ENCODE measurements around the gene DDX24.

DDX24 gene

GRCh38 chr14:94080621-94081385 is at the start of gene DDX24, which contains the start of gene IFI27L1:
DDX24 (minus strand) TSS chr14:94081202; CDS start chr14:94079742, 1,460 bp downstream.
IFI27L1 (plus strand) TSS chr14:94081310; CDS start chr14:94096938, 15,628 bp downstream.
- TF ChIP-seq GATA2 (IDR thresholded peaks at IDR 0.05; ENCODE audit: low read depth, low read length) (no peak), GATA3 (IDR thresholded peaks at IDR 0.05; ENCODE audit: low read depth, low read length) (no peak)

GRCh38 chr14:94129758-94130414 is 48.9 kb upstream of the DDX24 start:
- TF ChIP-seq GATA2 (IDR thresholded peaks at IDR 0.05; ENCODE audit: low read depth, low read length) (no peak), GATA3 (IDR thresholded peaks at IDR 0.05; ENCODE audit: low read depth, low read length) (no peak)

GRCh38 chr14:94129111-94129757 is 48.2 kb upstream of the DDX24 start, which contains the start of gene IFI27L2:
IFI27L2 (minus strand) TSS chr14:94129604; CDS start chr14:94129564, 40 bp downstream.
- TF ChIP-seq GATA2 (IDR thresholded peaks at IDR 0.05; ENCODE audit: low read depth, low read length) (no peak), GATA3 (IDR thresholded peaks at IDR 0.05; ENCODE audit: low read depth, low read length) (no peak)

GRCh38 chr14:94128216-94128839 is 47.3 kb upstream of the DDX24 start:
- TF ChIP-seq GATA2 (IDR thresholded peaks at IDR 0.05; ENCODE audit: low read depth, low read length): no peak
- no peak for TF ChIP-seq GATA3 (IDR thresholded peaks at IDR 0.05; ENCODE audit: low read depth, low read length)

- TF ChIP-seq GATA3 (IDR thresholded peaks at IDR 0.05; ENCODE audit: low read depth, low read length) (no peak), GATA2 (IDR thresholded peaks at IDR 0.05; ENCODE audit: low read depth, low read length) (no peak)
Observed at GRCh38 chr14:94127330-94127729, 46.3 kb upstream of the DDX24 start.

GRCh38 chr14:94126800-94127199 is 45.8 kb upstream of the DDX24 start:
- TF ChIP-seq GATA2 (IDR thresholded peaks at IDR 0.05; ENCODE audit: low read depth, low read length) (no peak), GATA3 (IDR thresholded peaks at IDR 0.05; ENCODE audit: low read depth, low read length) (no peak)

DNA sequence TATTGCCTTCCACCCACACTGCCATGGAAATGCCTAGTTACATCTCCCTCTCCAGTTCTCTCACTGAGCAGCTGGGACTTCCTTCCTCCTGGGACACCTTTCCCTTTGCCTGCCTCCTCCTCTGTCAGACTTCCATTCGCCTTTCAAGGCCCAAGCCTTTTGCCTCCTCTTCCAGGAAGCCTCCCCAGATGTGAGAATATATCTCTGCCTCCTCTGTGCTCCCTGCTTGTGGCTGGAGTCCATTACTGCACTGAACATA is 45.3 kb upstream of the DDX24 start:
- TF ChIP-seq GATA3 (IDR thresholded peaks at IDR 0.05; ENCODE audit: low read depth, low read length) (no peak), GATA2 (IDR thresholded peaks at IDR 0.05; ENCODE audit: low read depth, low read length) (no peak)

GRCh38 chr14:94125659-94126418 is 44.8 kb upstream of the DDX24 start:
- no peak for TF ChIP-seq GATA2 (IDR thresholded peaks at IDR 0.05; ENCODE audit: low read depth, low read length)
- no peak for TF ChIP-seq GATA3 (IDR thresholded peaks at IDR 0.05; ENCODE audit: low read depth, low read length)

DNA sequence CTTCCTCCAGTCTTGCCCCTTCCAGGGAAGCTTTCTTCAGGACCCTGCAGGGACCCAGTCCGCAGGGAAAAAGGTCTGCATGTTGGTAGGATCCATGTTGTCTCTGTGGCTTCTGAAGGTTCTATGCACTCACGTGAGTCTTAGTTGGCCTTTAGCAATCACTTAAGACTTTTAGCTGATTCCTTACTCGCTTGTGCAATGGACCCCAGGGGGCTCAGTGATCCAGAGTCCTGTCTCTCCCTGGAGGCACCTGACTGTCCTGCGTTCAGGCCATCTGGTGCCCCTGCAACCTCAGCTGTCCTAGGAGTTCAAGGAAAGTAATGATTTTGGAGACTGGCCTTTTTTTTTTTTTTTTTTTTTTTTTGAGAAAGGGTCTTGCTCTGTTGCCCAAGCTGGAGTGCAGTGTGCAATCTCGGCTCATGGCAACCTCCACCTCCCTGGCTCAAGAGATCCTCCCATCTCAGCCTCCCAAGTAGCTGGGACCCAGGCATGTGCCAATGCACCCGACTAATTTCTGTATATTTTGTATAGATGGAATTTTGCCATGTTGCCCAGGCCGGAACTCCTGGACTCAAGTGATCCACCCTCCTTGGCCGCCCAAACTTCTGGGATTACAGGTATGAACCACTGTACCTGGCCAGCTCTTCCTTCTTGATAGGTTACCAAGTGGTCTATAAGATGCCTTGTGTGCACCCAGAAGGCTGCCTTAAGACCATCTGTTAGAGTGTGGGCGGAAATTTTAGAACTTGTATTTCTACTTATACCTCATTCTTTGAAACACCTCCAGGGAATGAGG is 43.8 kb upstream of the DDX24 start:
- TF ChIP-seq GATA3 (IDR thresholded peaks at IDR 0.05; ENCODE audit: low read depth, low read length): no peak
- TF ChIP-seq GATA2 (IDR thresholded peaks at IDR 0.05; ENCODE audit: low read depth, low read length): no peak

GRCh38 chr14:94123868-94124267 is 42.9 kb upstream of the DDX24 start:
- TF ChIP-seq GATA3 (IDR thresholded peaks at IDR 0.05; ENCODE audit: low read depth, low read length) (no peak), GATA2 (IDR thresholded peaks at IDR 0.05; ENCODE audit: low read depth, low read length) (no peak)

- no peak for TF ChIP-seq GATA3 (IDR thresholded peaks at IDR 0.05; ENCODE audit: low read depth, low read length)
- no peak for TF ChIP-seq GATA2 (IDR thresholded peaks at IDR 0.05; ENCODE audit: low read depth, low read length)
Observed at GRCh38 chr14:94123296-94123695, 42.3 kb upstream of the DDX24 start.

DNA sequence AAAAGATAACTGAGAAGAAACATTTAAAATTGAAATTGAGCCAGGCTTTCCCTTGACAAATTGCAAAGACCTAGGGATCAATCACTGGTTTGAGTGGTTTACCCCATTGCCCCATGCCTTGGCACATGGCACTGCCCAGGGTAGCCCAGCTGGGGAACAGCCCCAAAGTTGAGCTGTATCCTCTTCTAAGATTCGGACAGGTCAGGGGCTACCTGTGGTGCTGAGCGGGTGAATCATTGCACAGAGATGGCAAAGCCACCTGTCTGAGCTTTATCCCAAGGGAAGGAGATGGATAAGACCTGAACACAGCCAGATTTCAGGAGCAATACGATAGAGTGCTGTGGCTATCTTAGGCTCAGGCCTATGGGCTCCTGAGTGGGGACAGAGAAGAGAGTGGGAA is 41.4 kb upstream of the DDX24 start:
- TF ChIP-seq GATA2 (IDR thresholded peaks at IDR 0.05; ENCODE audit: low read depth, low read length) (no peak), GATA3 (IDR thresholded peaks at IDR 0.05; ENCODE audit: low read depth, low read length) (no peak)

- TF ChIP-seq GATA3 (IDR thresholded peaks at IDR 0.05; ENCODE audit: low read depth, low read length): no peak
- no peak for TF ChIP-seq GATA2 (IDR thresholded peaks at IDR 0.05; ENCODE audit: low read depth, low read length)
Observed at GRCh38 chr14:94121485-94121884, 40.5 kb upstream of the DDX24 start.
